Osteocyte (in vitro differentiated cells): ENCODE measurements around the gene TENM4. TPM values are rescaled to one million over a fixed set of nuclear protein-coding genes. Genes with fewer than 3 reads are reported as not detected.

ENCODE experiments used
- DNase-seq: peaks from one replicate; pipeline ENCODE4 v3.0.0; 2021; ENCODE audit warnings: mixed read lengths; ENCODE audit not compliant: unreplicated experiment; ENCODE audit errors: extremely low spot score
- H3K27ac Mint-ChIP-seq: one replicate; pipeline ENCODE4 v1.8.0; 2021; ENCODE audit warnings: mild to moderate bottlenecking, mixed read lengths; ENCODE audit not compliant: unreplicated experiment
- H3K27me3 Mint-ChIP-seq: one replicate; pipeline ENCODE4 v1.8.0; 2021; ENCODE audit warnings: mixed read lengths; ENCODE audit not compliant: unreplicated experiment
- H3K36me3 Mint-ChIP-seq: one replicate; pipeline ENCODE4 v1.8.0; 2021; ENCODE audit warnings: mixed read lengths; ENCODE audit not compliant: unreplicated experiment
- H3K4me1 Mint-ChIP-seq: one replicate; pipeline ENCODE4 v1.8.0; 2021; ENCODE audit warnings: mixed read lengths; ENCODE audit not compliant: unreplicated experiment
- H3K4me3 Mint-ChIP-seq: one replicate; pipeline ENCODE4 v1.8.0; 2021; ENCODE audit warnings: mild to moderate bottlenecking, moderate library complexity, mixed read lengths; ENCODE audit not compliant: unreplicated experiment
- H3K9me3 Mint-ChIP-seq: one replicate; pipeline ENCODE4 v1.8.0; 2021; ENCODE audit warnings: mixed read lengths; ENCODE audit not compliant: unreplicated experiment
- CTCF ChIP-seq: fragments of 200-600 bp; sonication (generic); IDR thresholded peaks from 2 replicates; pipeline ENCODE4 v1.5.0; 2021; ENCODE audit warnings: antibody characterized with exemption, mild to moderate bottlenecking, moderate library complexity
- total RNA-seq: library from RNA; stranded (reverse); gene quantifications from 2 replicates; pipeline ENCODE4 v1.2.1, GENCODE V29; 2021

TENM4 gene
- total RNA-seq, 1 donor from 2014 or later, result 74.1 TPM

GRCh38 chr11:79035881-79036280, 404.9 kb downstream of the TENM4 start:
- Mint-ChIP-seq H3K4me1 (no peaks in the 10 kb centered on the region), H3K27me3 (peaks cover 2% of the 10 kb centered on the region), H3K36me3 (peaks cover 3% of the 10 kb centered on the region), H3K27ac (no peak overlapping the region), H3K4me3 (no peak overlapping the region), H3K9me3 (no peaks in the 10 kb centered on the region)
- DNase-seq, result no peak
- TF ChIP-seq CTCF, result no peak

- Mint-ChIP-seq H3K27ac (no peak overlapping the region), H3K36me3 (peaks cover 3% of the 10 kb centered on the region), H3K27me3 (peaks cover 2% of the 10 kb centered on the region), H3K4me1 (no peaks in the 10 kb centered on the region), H3K4me3 (no peak overlapping the region), H3K9me3 (no peaks in the 10 kb centered on the region)
- no peak for DNase-seq
- TF ChIP-seq CTCF, result no peak
Measured at GRCh38 chr11:79033833-79034232, 407.0 kb downstream of the TENM4 start.

GRCh38 chr11:79030448-79030847, 410.4 kb downstream of the TENM4 start:
- peaks cover 2% of the 10 kb centered on the region for H3K4me1 Mint-ChIP-seq
- no peaks in the 10 kb centered on the region for H3K36me3 Mint-ChIP-seq
- no peaks in the 10 kb centered on the region for H3K9me3 Mint-ChIP-seq
- no peak overlapping the region for H3K27ac Mint-ChIP-seq
- no peak for TF ChIP-seq CTCF
- no peak for DNase-seq
- no peak overlapping the region for H3K4me3 Mint-ChIP-seq
- H3K27me3 Mint-ChIP-seq, result no peaks in the 10 kb centered on the region

GRCh38 chr11:79028225-79028624, 412.6 kb downstream of the TENM4 start:
- no peak overlapping the region for H3K27ac Mint-ChIP-seq
- no peak overlapping the region for H3K4me3 Mint-ChIP-seq
- no peaks in the 10 kb centered on the region for H3K36me3 Mint-ChIP-seq
- H3K4me1 Mint-ChIP-seq, result peaks cover 2% of the 10 kb centered on the region
- no peak for DNase-seq
- H3K9me3 Mint-ChIP-seq, result no peaks in the 10 kb centered on the region
- no peak for TF ChIP-seq CTCF
- H3K27me3 Mint-ChIP-seq, result no peaks in the 10 kb centered on the region

- no peak for TF ChIP-seq CTCF
- Mint-ChIP-seq H3K4me3 (no peak overlapping the region), H3K27ac (no peak overlapping the region), H3K36me3 (no peaks in the 10 kb centered on the region), H3K27me3 (no peaks in the 10 kb centered on the region), H3K9me3 (no peaks in the 10 kb centered on the region), H3K4me1 (peaks cover 2% of the 10 kb centered on the region)
- no peak for DNase-seq
Measured at GRCh38 chr11:79026803-79027445, 413.9 kb downstream of the TENM4 start.
